Fibroblast of skin of left biceps (primary cell): ENCODE measurements around the gene GSE1.

Source experiments
- DNase-seq, 2 experiments: peaks; one replicate each; pipeline ENCODE4 v3.0.0-alpha.2; 2013; ENCODE audit warnings: low read depth in 2 of 2

The GSE1 gene

DNA sequence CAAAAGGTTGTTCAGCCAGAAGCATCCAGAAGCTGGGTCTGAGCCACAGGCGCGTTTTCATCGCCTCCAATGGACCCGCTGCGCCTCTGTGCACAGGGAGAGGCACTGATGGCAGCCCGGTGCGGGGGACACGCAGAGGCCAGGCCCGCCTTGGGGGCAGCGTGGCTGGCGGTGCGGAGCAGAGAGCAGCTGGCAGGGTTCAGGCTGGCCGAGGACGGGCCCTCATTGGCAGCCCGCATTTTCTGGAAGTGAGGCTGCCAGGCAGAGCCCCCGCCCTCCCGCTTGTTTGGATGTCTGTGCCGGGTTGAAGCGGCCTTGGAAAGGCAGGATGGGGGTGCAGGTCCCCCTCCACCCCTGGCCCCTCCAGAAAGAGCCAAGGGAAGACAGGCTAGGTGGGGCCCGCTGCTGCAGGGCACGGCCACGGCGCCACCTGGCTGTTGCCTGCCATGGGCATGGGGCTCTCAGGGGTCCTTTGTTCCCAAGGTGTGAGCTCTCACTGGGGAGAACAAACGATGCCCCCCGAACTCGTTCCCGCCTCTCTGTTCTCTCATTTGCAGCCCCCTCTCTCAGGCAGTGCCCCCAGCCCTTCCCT lies 18.8 kb downstream of the GSE1 start:
- DNase-seq = no peak

DNA sequence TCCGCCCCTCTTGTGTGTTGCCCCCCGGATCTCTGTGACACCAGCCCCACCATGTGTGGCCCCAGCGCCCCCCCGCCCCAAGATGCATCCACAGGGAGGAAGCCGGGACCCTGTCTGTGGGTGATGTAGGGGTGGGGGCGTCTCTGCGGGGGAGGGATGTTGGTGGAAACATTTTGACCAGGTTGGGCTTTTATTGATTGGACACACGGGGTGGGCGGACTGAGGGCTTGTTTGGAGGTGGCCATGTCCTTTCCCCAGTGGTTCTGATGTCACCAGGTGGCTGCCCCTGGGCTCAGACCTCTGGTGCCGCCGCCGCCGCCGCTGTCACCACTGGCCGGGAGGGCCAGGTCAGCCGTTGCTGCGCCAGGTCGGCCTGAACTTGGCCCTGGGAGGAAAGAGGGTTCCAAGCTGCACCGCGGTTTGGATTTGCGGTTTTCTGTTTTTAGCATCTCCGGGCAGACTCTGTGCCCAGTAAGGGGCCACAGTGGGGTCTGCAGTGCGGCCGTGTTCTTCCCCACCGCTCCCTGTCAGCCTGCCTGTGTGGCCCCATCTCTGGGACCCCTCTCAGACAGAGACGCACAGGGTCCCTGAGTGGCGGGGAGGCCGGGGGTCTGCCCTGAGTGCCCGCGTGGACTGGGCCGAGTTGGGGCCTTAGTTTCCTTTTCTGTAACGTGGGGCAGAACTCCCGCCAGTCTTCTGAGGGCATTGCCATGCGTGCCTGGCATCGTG lies 19.8 kb downstream of the GSE1 start:
- DNase-seq = no peak

DNA sequence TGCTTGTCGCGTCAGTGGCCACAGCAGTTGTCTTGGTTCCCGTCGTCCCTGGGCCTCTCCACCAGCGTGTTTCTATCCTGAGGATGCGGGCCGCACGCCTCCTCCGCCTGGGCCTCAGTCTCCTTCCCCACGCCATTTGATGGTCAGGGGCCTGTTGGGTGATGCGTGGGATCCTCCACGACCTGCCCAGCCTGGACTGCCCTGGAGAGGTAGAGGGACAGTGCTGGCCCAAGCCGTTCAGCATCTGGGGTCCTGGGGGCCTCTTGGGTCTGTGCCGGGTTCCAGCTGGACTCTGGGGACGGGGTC lies 20.3 kb downstream of the GSE1 start:
- DNase-seq = no peak

DNA sequence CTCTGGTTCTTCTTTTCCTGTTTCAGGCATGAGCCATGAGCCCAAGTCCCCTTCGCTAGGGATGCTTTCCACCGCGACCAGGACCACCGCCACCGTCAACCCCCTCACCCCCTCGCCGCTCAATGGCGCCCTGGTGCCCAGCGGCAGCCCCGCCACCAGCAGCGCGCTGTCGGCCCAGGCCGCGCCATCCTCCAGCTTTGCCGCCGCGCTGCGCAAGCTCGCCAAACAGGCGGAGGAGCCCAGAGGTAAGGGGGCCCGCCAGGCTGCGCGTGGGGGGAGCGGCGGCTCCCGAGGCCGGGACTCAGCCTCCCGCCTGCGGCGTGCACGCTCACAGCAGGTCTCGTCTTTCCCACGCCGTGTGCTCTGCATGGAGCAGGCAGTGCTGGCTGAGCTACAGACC lies 20.8 kb downstream of the GSE1 start:
- DNase-seq = no peak

DNA sequence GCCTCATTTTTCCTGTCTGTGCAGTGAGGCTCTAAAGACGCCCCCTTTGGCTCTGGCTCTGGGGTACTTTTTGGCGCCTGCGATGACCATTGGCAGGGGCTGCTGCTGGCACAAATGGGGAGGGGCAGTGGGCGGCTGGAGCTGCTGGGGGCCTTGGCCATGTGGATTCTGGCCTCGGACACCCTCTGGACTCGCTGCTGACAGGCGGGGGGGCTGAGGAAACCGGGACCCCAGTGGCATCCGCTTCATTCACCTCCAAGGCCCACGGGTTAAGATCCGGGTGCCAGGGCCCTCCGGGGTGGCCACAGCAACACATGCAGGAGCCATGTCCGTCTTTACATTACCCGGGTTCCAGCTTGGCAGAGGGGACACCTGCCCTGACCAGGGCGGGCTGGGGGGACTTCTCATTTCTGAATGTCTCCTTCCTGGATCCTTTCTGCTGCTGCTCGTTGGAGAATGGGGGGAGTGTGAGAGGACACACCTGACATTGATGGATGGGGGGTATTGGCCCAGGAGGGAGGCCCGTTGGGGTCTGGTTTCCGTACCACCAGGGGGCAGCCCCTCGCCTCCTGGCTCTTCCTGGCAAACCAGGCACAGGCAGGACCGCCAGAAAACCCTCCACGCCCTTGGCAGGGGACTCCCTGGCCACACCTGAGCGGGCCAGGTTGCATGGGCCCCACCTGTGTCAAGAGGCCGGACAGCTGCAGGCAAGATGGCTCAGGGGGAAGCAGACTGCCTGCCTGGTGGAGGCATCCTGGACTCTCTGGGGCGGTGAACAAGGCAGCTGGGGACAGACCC lies 21.8 kb downstream of the GSE1 start:
- no peak for DNase-seq

DNA sequence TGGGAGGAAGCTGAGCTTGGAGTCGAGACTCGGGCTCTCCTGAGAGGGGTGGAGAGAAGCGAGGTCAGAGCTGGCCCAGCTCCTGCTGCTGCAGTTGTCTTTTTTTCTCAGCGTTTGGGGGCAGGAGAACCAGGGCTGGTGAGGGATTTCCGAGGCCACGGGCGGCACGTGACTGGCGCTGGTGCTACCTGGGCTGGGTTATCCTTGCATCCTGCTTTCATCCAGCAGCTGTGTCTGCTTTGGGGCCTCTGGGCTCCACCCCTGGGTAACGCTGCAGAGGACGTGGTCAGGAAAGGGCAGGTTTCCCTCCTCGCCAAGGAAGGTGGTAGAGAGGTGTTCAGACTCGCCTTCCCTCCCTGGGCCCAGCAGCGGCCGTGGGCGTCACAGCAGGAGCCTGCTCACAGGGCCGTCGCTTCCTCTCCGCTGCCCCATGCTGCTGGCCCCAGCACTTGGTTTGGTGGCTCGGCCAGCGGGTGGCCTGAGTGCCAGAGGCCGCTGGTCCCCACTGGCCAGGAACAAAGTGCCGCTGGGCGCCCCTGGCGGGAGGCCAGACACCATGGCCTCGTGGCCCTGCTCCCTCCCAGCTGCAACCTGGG lies 22.5 kb downstream of the GSE1 start:
- no peak for DNase-seq

DNA sequence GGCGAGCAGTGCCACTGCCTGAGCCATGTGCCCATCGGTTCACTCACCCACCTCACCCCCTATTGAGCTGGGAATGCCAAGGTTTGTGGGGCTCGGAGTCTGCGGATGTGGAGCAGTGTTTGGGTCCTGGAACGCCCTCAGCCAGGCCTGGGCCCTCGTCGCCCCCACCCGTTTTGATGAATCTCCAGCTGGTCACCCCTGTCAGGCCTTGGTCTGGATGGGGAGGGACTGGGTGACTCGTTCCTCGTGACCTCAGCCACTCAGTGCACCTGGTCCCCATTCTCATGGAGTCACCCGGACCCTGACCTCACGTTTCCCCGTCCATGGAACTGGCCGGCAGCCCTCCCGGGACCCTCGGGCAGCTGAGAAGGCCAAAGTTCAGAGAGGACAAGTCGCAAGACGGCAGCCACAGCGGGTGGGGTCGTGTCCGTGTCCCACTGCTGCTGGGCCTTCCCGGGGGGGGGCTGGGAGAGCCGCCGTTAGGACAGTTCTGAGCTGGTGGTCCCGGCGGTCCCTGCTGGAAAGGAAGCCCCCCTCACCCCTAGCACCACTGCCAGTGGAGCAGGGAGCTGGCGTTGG lies 23.2 kb downstream of the GSE1 start:
- no peak for DNase-seq

DNA sequence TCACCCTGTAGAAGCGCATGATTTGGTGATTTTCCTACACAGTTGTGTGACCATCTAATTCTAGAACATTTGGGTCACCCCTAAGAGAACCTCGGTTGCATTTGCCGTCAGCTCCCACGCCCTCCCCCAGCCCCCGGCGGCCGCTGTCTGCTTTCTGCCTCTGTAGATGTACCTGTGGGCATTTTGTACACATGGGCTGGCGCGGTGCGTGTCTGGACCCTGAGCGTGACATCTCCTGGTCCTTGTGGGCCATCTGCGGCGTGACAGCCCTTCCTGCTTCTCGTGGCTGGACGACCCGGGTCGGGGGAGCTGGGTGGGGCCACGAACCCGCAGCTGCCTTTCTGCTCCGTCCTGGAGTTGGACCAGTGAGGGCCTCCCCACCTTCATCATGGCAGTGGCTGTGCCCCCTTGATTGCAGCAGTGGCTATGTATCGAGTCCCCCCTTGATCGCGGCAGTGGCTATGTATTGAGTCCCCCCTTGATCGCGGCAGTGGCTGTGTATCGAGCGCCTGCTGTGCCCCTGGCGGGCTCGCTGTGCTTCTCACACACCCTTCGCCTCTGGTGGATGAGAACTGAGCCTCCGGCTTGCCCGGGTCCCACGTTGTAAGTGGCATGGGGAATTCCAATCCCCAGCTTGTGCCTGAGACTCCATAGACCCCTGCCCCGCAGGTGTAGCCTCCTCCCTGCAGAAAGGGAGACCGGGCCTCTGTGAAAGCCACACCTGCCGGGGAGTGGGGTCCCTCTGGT lies 24.1 kb downstream of the GSE1 start:
- DNase-seq = no peak

DNA sequence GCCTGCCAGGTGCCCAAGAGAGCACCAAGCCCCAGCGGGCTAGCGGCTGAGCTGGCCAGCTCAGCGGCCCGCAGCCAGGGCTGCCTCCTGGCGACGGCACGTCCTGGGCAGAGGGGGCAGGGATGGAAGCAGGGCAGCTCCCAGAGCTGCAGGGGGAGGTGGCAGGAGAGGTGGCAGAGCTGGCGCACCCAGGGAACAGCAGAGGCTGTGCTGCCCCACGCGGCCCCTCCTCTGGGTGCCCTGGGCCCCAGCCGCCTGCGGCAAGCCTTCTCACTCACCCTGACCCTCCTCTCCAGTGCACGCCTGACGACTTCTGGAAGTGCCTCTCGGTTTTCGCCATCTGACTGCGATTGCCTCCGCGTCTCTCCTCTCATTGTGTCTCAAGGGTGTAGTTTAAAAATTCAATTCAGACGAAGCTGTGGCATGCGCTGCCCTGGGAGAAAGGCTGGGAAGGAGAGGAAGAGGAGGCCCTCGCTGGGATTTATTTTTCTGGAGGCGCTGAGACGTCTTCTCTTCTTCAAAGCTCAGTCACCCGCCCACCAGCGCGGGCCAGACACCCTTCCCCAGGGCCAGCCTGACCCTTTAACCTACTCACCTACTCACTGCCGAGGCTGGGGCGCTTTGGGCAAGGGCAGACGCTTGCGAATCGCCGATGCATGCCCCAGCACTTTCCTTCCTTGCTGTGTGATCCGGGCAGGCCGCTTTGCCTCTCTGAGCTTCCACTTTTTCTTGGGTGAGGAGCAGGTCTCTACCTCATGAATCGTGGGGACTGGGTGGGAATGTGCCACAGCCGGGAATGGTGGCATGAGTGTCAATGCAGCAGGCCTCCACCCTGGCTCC lies 24.9 kb downstream of the GSE1 start:
- DNase-seq = no peak

DNA sequence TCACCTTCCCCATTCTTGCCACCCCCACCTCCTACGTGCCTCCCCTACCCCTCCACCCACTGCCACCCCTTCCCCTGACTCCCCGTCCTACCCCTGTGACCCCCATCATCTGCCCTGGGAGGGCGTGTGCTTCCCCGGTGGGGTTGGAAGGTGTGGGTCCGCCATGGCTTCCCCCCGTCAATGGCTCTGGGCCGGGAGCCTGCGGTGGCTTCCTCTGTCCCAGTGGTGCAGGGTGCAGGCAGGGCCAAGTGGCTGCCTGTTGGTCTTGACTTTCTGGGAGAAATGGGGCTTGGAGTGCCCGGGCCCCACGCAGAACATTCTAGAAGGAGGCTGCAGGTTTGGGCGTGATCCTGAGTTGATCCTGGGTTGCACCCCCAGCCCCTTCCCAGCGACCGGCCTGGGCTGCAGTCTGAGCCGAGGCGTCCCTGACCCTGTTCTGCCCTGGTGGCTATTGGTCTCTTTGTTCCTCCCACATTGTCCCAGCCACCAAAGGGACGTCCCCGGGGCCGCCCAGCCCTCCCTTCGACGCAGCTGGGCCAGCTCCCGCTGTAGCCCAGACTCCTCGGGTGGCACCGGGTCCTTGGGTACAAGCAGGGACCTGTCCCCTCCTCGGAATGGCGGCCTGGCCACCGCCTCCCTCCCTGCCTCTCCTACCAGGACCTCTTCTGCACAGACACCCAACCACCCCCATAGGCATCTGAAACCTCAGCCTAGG lies 25.7 kb downstream of the GSE1 start:
- DNase-seq = no peak

DNA sequence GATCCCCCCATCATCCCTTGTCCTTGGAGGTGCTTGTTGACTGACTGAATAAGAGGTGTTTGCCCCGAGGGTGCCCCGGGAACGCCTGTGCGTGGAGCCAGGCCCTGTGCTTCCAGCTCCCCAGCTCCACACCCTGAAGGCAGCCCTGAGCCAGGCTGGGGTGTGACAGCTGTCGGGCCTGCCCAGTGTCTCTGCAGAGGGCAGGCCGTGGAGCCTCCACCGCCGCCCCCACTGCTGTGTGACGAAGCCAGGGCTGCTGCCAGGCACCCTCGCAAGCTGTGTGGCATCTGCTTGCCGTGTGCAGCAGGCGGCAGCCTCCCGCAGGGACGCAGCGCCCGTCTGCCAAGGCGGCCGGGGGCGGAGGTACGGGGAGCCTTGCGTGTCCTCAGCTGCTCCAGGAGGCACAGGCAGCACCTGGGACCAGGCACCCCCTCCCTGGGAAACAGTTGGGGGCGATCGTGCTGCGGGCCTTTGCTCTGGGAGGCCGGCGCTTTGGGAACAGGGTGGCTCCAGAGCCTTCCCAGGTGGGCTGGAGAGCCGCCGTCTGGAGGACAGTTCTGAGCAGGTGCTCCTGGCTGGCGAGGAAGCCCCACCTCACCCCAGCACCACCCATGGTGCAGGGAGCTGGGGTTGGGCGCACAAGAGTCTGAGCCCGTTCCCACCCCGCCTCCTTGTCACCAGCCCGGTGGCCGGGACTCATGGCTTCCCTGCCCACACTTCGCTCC lies 26.6 kb downstream of the GSE1 start:
- no peak for DNase-seq

DNA sequence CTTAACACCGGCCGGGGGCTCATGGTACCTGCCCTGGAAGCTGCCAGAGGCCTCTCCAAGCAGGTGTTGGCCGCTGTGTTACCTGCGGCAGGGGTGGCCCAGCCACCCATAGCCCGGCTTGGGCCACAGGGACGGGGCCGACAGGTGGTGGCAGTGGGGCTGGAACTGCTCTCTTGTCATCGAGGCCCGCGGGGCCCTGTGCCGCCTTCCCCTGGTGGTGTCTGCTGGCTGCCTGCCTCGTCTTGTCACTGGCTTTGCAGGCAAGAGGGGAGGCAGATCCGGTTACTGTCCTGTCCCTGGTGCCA lies 27.1 kb downstream of the GSE1 start:
- DNase-seq = no peak

DNA sequence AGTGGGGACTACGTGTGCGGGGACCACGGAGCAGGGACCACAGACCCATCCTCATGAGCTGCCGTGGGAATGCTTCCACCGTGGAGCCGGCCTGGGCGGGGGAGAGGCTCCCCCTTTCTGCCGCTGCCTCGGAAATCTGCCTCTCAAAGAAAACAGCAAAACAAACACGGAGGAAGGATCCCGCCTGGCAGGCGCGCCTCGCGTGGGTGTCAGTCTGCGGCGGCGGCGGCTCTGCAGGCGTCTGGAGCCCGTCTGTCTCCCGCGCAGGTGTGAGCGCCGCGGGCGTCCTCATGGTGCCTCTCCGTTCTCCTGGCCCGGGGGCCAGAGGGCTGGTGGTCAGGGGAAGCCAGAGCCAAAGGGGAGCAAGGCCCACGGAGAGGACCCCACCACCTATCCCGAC lies 27.5 kb downstream of the GSE1 start:
- DNase-seq = no peak

DNA sequence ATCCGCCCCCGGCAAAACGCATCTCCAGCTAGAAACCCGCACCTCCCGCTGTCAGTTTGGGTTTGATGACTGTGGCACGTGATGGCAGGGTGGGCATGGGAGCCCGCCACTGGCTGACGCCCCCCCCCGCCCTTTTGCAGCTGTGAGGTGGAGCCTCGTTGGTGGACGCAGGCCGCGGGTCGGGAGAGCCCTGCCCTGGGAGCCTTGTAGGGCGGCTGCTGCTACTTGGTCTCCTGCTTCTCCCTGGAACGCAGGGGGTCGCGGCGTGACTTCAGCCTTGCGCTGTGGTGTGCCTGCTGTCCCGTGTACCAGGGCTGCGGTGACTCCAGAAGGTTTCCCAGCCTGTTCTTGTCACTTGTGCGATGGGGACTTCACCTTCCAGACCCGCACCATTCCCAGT lies 28.2 kb downstream of the GSE1 start:
- no peak for DNase-seq

DNA sequence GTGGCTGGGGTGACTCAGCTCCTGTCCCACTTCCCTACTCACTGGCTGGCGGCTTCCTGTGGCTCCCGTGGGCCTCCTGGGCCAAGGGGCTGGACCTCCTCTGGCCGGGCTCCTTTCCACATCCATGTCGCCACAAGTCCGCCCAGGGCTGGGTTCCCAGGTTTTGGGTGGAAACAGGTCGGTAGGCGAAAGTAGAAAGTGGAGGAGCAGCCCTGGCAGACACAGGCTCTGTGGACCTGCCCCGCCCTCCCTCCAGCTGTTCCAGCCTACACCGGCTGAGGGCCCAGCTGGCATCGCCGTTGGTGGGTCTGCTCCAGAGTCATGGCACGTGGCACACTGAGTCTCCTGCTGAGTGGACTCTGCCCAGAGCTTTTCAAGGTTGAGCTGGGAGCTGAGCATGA lies 28.7 kb downstream of the GSE1 start:
- no peak for DNase-seq

DNA sequence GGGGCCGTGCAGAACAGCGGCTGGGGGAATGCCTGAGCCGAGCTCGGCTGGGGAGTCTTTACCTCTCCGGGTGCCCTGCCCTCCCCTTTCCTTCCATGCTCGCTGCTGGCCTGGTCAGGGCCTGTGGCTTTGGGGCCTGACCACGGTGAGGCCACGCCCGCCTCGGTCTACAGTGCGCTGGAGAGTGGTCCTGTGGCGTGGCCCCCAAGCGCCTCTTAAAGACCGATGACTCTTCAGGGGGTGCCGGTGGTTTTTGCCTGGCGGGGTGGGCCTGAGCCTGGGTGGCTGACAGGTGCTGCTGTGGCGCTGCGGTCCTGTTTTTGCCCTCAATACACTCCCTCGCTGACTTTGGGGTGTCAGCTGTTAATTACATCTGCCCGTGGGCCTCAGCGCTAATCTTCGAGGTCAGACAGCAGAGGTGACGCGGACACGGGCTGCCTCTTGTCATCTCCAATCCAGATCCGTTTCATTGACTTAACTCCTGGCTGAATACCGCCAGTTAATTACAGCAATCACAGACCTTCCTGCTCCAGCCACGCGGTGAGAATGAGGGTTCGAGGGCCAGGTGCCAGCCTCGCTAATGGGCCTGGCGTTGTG lies 29.7 kb downstream of the GSE1 start:
- DNase-seq = no peak

DNA sequence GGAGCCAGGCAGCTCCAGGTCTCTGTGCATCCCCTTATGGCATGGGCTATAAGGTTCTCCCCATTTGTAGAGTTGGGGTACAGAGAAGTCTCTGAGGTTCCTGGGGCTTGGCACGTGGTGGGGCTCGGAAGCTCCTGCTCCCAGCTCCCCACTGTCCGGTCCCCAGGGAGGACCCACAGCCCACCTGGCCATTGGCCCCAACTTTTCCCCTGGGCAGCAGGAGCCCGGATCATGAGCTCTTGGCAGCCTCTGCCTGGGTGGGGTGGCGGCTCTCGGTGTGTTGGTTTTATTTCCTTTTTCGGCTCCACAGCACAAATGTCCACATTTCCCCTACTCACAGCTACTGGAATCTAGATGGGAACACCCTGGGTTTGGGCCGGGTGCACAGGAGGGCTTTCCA lies 30.5 kb downstream of the GSE1 start:
- DNase-seq = no peak

DNA sequence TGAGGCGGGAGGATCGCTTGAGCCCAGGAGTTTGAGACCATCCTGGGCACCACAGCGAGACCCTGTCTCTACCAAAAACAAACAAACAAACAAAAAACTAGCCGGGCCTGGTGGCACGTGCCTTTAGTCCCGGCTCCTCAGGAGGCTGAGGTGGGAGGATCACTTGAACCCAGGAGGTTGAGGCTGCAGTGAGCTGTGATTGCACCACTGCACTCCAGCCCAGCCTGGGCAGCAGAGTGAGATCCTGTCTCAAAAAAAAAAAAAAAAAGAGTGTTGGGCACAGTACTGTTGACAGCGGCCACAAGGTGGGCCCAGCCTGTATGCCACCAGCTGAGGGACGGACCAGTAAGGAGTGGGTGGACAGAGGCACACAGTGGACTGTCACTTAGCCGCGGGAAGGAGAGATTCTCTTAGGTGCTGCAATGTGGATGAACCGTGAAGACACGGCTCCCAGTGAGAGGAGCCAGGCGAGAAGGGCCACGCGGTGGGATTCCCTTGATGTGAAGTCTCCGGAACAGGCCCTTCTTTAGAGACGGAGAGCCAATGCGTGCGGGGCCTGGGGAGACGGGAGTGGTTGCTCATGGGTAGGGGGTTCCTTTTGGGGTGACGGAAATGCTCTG lies 31.1 kb downstream of the GSE1 start:
- DNase-seq = no peak

DNA sequence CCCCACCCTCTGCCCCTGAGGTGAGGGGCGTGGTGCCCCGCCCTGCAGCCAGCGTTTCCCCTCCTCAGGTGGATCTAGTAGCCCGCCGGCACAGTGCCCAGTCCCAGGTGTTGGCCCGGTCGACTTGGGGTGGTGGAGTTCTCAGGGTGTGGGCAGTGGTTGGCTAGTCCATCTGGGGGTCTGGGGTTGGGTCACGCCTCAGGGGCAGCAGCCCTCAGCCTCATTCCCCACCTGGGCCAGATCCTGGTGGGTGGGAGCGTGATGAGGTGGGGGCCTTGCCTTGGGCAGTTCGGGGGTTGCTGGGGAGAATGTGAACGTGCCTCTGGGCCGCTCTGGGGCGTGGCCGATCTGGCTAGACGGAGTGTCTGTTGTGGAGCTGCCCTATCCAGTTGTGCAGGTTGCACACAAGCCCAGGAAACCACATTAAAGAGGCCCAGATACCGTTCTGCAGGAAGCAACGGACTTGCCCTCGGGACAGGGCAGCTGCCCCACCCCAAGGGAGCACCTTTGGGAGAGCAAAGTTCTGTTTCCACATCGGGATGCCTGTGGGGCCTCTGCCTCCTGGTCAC lies 32.0 kb downstream of the GSE1 start:
- DNase-seq = no peak
